Diencephalon (tissue), 1 donor: Measurements from ENCODE around the gene ERVFRD-1. TPM values are rescaled to one million over a fixed set of nuclear protein-coding genes. Genes with fewer than 3 reads are reported as not detected.

Experiments used
- small RNA-seq: library from RNA; depleted of rRNA; stranded (forward); fragments of <200 nt; gene quantifications from one replicate; pipeline ENCODE3, GENCODE V24; 2014
- total RNA-seq: library from RNA; depleted of rRNA; stranded (reverse); fragments of >200 nt; gene quantifications from one replicate; pipeline ENCODE4 v1.2.3, GENCODE V29; 2014

The ERVFRD-1 gene
- not detected for total RNA-seq

GRCh38 chr6:11110921-11111768, at the start of gene ERVFRD-1:
TSS of gene ERVFRD-1 (minus strand) at chr6:11111725. CDS start at chr6:11105310, 6,415 bp downstream.

GRCh38 chr6:11093626-11094410, 17.7 kb downstream of the ERVFRD-1 start, which contains the start of gene SMIM13:
TSS of gene SMIM13 (plus strand) at chr6:11093834. CDS start at chr6:11094314, 480 bp downstream.

Small RNA genes within 50 kb of the gene (small RNA-seq; reads per million reads assigned to genes)
- gene AL136139.1, result not detected

Other genes starting within 250 kb of the ERVFRD-1 start
- gene GCM2, start 229.7 kb downstream of the ERVFRD-1 start, total RNA-seq, result not detected
- 6.9 TPM for gene SYCP2L, start 224.7 kb downstream of the ERVFRD-1 start, total RNA-seq
- 35.3 TPM for gene ELOVL2, start 67.4 kb downstream of the ERVFRD-1 start, total RNA-seq
- gene SMIM13, start 17.9 kb downstream of the ERVFRD-1 start, total RNA-seq, result 117 TPM
- gene NEDD9, start 120.9 kb upstream of the ERVFRD-1 start, total RNA-seq, result 16.4 TPM